Skin of body (tissue), 2 donors: ENCODE data around the gene BANK1. TPM values are rescaled to one million over a fixed set of nuclear protein-coding genes. Genes with fewer than 3 reads are reported as not detected.
"Not testable (repeated sequence)": the region's sequence is repeated elsewhere in the genome, so short reads cannot be mapped to it uniquely, and the experiment has no call there.

Experiments used
- DNase-seq: peaks from one replicate; lab custom pipeline; 2025; lab: John Stamatoyannopoulos, UW
- total RNA-seq: library from RNA; depleted of rRNA; stranded (reverse); fragments of >200 nt; gene quantifications from one replicate; pipeline ENCODE4 v1.2.3, GENCODE V29; 2014

BANK1 gene
- total RNA-seq, 1 donor from 2014 or later: 1.8 TPM

DNA sequence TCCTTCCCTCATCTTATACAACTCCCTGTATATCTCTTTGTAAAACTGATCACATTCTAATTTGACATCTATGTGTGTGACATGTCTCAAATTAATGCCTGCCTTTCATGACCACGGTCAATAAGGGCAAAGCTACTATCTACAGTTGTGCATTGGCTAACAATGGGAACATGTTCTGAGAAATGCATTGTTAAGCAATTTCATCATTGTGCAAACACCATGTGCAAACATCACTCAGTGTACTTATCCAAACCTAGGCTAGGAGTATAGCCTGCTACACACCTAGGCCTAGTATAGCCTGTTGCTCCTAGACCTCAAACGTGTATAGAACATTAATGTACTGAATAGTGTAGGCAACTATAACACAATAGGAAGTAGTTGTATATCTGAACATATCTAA is 95.0 kb downstream of the BANK1 start:
- no peak for DNase-seq

DNA sequence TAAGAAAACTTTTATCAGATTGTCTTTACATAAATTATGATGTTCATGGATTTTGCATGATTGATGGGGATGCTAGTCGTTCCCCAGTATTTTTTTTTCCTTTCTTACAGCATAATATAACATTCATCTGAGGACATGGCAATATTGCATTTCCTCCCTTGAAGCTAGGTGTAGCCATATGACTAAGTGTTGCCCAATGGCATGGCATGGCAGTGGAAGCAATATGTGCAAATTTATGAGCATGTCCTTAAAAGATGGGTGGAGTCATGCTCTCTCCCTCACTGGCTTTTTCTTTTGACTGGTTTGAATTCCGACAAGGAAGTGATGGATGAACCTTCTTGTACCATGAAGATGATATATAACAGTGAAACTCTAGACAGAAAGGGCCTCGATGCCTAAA is 96.3 kb downstream of the BANK1 start:
- no peak for DNase-seq

DNA sequence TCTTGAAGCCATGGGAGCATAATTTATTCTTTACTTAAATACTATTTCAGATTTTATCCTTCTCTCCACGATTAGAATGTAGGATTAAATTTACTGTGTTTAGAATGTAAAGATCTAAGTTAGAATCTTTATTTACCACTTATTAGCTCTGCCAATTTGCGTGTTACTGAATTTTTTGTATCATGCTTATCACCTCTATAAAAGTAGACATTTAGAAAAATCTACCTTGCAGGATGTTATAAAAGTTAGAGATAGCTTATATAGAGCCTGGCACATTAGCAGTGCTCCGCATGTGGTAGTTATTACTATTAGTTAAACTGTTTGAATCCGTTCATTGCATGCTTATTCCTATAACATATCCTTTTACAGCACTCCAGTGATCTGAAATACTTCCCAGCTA is 97.9 kb downstream of the BANK1 start:
- DNase-seq: no peak

DNA sequence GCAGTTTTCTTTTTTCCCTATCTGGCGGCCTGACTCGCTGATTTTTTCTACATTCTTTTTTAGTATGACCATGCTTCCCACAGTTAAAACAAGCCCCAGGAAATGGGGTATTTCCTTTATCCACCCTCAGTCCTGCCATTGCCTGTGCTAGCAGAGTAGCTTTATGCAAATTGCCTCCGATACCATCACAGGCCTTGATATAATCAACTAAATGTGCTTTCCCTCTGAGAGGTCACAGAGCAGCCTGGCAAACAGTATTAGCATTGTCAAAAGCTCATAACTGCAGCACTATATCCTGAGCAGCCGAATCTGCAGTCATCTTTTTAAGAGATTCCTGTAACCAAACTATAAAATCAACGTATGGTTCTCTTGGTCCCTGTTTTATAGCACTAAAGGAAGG is 115.0 kb downstream of the BANK1 start:
- DNase-seq: not testable (repeated sequence)

DNA sequence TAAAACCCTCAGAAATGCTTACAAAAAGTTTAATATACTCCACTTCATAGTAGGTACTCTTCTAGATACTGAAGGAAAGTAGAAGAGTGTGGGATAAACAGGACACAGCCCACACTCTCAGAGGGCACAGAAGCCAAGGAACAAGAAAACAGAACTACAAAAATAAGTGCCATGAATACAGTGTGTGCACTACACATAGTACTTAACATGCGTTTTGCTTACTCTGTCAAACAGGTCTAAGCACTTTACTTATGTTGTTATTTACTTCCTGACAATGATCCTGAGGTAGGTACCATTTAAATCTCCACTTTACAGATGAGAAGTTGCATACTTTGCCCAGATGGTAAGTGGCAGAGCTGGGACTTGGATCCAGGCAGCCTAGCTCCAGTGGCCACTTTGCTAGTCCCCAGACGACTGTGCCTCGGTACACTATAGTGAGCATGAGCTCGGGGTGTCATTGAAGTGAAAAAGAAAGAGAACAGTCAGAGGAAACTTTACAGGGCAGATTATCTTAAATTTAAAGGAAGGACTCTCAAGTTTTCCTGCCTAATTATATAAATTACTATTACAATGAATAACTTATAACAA is 120.3 kb downstream of the BANK1 start:
- no peak for DNase-seq

DNA sequence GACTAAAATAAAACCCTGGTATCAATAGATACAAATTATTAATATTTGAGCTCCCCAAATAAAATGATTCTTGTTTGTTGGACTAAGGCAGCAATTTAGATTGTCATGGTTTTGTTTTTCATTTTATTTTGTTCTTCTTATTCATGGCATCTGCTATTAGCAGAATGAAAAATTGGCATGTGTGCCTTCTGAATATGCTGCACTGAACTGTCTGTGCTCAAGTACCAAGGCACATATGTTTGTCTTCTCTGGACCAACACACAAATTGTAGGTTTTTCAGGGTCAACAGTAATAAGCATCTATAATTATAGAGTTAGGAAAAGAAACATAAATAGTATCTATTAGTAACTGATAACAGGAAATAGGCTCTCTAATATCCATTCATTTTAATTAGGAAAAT is 121.1 kb downstream of the BANK1 start:
- DNase-seq: no peak

DNA sequence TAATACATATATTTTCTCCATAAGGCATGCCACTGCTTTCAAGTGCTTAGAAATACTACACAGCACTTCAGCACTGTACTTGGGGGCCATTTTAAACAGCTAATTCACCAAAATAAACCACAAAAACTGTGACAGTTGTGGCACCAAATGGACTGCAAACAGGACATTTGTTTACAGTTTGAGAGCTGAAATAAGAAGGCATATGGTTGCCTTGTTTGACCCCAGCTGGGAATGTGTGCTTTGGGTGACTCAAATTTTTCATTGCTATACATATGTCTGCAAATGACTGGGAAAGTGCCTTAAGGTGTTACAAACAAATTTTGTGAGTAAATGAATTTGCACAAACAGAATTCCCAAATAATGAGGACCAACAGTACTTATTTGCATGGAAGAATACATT is 124.2 kb downstream of the BANK1 start:
- DNase-seq: no peak

DNA sequence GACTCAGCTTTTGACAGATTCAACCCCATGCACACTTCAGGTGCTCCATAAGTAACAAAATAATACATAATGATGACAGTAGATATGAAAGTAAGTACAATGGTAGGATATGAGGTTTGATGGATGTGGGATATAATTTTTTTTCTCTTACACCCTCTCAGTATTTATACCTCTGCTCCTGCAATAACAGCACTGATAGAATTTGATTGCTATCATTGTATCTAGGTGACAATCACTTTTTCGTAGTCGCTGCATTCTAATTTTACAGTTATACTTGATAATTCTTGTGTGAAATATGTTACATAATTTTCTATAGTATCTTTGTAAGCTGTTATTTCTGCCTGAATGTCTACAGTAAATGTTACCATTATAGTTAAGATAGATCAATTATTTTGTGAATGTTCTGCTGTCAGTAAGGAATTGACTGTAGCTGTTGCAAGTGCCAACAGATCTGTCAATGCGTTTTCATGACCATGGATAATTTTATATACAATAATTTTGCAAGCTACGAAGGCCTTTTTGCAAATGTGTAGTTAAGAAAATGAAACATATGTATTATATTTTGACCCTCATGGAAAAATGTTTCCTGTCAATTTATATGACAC is 128.9 kb downstream of the BANK1 start:
- no peak for DNase-seq

DNA sequence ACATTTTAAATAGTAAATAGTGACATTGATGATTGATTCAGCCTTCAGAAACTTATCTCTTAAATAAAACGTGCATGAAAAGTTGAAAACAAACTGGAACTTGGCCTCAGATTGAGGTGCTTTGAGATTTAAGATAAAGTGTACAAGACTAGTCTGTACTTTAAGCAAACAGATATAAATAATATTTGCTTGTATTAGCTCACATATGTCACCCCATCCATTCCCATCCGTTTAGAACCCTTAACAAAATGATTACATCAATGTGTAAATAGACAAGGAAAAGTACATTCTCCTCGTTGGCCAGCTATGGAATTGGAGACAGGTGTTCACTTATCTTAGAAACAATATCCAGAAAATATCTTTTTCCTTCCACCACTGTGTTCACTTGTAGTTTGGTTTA is 130.8 kb downstream of the BANK1 start:
- no peak for DNase-seq

DNA sequence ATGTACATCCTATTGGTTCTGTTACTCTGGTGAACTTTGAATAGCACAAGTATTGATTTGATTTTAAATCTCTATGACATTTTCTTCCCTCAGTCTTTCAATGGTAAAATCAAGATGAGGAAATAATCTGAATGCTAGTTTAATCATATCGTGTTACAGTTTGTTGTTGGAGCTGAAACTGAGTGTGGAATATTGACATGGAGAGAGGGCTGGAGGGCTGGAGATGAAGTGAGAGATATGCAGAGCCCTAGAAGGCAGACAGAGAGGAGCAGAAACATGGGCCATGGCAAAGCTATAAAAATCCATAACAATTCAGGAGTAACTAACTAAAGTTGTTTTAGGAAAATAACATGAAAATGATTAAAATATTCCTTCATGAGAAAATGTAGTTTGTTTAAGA is 141.1 kb downstream of the BANK1 start:
- DNase-seq: no peak

DNA sequence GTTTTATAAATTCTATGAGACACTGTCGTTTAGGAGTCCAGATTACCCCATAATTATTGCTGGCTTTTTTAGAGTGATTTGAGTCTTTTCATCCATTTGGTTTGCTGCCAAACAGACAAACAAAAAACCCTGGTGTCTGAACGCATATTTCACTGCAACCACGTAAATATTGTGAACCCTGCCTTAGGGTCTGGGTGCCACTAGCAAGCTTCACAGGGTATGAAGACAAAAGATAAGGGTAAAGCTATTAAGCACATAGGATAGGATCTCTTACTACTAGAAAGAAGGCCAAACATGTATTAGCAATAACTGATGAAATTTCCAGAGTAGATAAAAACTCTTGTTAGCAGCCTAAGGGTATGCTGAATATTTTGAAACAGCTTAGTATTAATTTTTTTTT is 143.3 kb downstream of the BANK1 start:
- DNase-seq: no peak

DNA sequence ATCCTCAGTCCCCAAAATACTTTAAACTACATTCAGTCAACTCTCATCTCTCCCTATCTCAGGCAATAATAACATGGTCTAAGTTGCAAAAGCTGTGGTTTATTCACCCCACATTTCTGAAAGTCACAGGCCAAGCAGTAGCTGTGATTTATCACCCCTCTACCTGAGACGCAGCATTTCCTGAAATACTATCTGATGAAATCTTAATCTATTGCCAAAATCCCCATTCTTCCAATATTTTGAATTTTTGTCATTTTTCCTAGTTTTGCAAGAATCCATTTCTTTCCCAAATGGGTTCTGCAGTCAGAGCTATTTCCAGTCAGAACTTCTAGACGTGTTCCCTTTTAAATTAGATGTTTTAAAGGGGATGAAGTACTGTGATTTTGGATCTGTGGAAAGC is 148.3 kb downstream of the BANK1 start:
- DNase-seq: no peak

DNA sequence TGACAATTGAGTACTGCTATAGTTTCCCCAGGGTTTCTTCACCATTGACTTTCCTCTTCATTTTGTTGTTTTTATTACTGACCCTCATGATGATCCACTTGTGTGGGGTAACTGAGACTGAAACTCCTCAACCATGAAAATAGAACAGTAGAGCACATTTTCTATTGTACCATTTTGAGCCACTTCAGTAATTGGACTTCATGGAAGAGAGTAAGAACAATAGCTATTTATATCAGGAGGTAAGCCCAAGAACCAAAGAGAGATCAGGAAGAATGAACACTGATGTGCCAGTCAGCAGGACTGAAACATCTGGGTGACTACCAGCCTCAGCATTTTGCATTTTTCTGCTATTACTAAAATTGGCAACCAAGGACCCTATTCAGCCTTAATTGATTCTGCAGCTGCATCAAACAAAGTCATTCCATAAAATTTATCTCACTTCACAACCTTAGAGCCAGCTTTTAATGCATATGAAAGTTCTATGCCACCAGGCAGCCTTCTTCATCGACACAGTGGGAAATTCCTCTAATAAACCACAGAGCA is 151.4 kb downstream of the BANK1 start:
- no peak for DNase-seq

DNA sequence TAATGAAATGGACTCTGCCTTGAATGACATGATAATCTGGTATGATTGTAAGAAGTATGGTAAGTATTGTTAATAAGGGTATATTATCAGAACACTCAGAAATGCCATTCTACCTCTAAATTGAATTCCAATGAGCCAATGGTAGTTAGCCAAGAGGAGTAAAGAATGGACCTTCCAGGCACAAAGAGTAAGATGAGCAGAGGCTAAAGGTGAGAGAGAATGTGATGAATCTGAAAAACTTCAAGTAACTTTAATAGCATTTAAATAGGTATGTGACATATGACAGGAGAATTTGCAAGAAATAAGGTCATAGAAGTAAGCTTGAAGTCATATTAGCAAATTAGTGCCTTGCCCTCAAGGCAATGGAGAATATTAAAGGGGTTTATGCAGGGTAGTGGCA is 152.4 kb downstream of the BANK1 start:
- no peak for DNase-seq

DNA sequence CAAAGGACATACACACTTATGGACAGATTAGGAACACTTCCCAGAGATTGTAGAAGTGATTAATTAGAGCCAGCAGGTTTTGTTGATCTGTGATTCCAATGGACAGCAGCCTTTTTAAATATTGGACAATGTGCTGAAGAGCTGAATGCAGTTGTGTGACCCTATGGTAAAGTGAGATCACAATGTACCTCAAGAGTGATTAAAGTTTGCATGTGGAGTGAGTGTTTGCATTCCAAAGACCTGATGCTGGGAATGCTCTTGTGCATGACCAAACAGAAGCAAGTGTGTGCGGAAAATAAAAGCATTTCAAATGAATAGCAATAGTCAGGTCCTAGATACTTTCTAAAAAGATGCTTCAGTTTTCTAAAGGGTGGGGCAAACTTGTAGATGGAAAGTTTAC is 154.1 kb downstream of the BANK1 start:
- DNase-seq: no peak

DNA sequence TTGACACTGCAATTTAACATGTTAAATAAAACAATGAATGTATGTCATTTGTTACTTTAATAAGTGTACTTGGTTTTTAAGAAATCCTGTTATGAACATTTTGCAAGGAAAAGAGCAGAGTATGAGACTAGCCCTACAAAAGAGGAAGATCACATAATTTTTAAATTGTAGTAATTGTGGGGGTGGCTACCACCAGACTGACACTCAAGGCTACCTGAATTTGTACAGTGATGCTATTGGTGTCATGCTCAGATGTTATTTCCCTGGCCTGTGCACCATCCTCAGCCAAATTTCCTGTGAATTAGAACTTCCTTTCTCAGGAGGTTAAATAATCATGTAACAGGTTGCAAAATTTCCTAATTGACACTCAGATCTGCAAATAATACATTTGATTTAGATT is 157.5 kb downstream of the BANK1 start:
- DNase-seq: no peak

DNA sequence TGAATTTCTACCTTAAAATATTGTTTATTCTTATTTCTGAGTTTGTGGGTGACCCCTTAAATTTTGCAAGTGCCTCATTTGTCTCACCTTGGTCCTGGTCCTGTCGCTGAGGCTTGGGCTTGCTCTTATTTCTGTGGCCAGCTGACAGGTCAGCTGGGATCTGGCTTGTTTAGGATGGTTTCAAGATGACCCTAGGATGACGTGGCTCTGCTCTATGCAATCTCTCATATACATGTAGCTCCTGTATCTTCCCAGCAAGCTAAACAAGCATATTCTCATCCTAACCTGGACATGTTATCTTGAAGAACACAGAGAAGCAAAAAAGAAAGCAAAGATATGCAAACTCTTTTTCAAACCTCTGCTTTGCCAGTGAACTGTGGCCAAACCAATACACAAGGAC is 158.4 kb downstream of the BANK1 start:
- DNase-seq: no peak

DNA sequence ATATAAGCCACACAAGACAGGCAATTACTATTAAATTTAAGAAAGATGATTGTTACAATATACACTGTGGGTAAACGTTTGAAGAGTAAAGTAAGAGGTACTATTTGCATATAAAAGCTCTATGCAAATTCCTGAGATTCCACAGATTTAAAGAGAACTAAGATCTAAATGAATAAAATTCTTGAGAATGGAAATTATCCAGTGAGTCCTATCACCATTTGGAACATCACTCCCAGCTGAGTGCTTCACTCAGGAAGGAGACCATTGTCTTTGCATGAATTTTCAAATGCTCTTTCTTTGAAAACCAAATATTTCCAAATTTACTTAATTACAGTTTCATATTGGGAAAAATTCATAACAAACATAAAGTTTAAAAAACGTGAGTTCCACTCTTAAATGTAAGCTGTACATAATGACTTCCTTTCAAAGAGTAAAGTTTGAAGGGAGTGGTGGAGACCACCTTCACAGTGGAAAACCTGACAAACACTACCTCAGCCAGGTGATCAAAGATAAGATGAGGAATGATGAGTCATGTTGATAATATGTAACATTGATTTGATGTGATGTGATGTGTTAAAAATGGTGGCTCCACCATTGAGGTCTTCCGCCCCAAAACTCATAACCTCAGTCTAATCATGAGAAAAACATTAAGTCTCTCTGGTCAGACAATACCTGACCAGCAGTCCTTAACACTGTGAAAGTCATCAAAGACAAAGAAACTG is 159.9 kb downstream of the BANK1 start:
- no peak for DNase-seq

DNA sequence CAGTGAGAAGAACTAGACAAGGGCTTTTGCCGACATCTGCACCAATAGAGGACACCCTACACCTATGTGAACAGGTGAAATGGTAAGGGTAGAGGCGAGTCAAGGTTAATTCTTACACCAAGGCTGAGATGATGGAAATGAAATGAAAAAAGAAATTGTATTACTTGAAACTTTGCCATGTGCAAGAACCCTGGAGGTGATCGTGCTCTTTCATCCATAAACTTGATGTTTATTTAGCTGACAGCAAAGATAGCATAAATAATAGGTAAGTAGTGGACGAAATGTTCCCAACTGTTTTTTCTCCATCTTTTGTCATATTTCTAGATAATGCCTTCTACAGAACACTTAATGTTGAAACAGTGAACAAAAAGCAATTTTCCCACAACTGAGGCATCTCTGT is 162.5 kb downstream of the BANK1 start:
- DNase-seq: no peak

DNA sequence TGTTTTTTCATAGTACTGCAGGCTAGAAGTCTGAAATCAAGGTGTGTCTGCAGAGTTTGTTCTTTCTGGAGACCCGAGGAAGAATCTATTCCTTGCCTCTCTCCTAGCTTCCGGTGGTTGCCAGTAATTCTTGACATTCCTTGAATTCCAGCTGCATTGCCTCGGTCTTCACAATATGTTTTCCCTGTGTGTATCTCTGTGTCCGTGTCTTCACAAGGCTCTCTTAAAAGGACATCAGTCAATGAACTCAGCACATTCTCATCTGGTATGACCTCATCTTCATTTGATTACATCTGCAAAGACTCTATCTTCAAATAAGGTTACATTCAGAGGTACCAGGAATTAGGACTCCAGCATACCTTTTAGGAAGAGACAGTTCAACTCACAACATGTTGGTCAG is 163.4 kb downstream of the BANK1 start:
- no peak for DNase-seq

DNA sequence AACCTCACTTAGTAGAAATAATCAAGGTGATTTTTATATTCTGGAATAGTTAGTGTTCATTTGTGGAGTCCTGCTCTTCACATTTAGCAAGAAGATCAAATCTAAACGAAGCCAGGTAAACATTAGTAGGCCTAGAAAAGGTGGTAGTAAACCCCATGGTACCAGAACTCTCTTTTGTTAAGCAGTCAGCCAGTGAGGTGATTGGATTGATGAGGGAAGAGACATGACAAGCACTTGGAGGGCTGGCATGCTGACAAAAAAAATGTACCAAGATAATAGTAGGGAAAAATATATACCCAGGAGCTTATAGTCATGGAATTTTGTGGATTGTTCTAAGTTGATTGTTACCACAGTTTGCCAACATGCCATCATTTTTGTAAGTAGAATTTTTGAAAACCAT is 163.8 kb downstream of the BANK1 start:
- no peak for DNase-seq

DNA sequence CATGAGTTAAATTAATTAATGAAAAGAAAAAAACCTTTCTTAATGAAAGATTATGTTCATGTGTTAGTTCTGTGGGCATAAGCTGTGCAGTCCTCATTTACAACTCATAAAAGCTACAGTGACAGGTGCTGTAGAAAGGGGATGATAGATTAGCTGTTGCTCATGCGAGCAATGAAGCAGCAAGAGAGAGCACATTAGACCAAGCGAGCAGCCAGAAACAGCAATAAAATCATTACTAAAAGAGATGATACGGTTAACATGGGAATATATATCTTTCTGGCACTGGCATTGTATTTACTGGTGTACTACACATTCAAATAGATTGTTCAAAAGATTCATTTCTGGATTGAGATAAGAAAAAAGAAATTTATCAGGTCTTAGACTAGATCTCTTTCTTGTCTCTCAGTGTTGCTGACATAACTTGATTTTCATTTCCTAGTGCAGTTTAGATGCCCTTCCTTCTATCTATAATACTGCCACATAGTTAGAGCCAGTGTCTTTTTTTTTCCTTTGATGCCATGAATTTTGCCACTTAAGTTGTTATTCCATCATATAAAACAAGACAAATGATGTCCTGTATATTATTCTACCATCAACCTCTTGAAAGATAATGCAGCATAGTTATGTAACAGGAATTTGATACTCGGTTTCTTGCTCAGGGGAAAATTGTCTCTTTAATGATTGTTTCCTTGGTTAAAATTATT is 164.6 kb downstream of the BANK1 start:
- no peak for DNase-seq
